H9 (cell line): ENCODE results near the gene TSPAN5. TPM values are rescaled to one million over a fixed set of nuclear protein-coding genes. Genes with fewer than 3 reads are reported as not detected.

Experiments used
- DNase-seq: peaks from one replicate; pipeline ENCODE4 v3.0.0-alpha.2; 2017
- H2AFZ ChIP-seq: one replicate; pipeline ENCODE4 v1.6.1; 2013; ENCODE audit warnings: mild to moderate bottlenecking, low read length, control low read depth, moderate library complexity
- H2AK5ac ChIP-seq: 2 replicates; pipeline ENCODE4 v1.6.1; 2013; ENCODE audit warnings: low read length, control low read depth, mixed read lengths; ENCODE audit not compliant: insufficient read length
- H2BK120ac ChIP-seq: one replicate; pipeline ENCODE4 v1.6.1; 2013; ENCODE audit warnings: low read depth, mild to moderate bottlenecking, low read length, control low read depth, inconsistent platforms; ENCODE audit not compliant: poor library complexity, severe bottlenecking
- H2BK12ac ChIP-seq: 2 replicates; pipeline ENCODE4 v1.6.1; 2013; ENCODE audit warnings: low read length, control low read depth, mixed read lengths, low read depth; ENCODE audit not compliant: insufficient read length
- H2BK15ac ChIP-seq: 2 replicates; pipeline ENCODE4 v1.6.1; 2013; ENCODE audit warnings: low read depth, low read length, control low read depth
- H2BK20ac ChIP-seq: one replicate; pipeline ENCODE4 v1.6.1; 2013; ENCODE audit warnings: low read depth, mild to moderate bottlenecking, low read length, control low read depth, inconsistent platforms; ENCODE audit not compliant: poor library complexity, severe bottlenecking
- H2BK5ac ChIP-seq: 2 replicates; pipeline ENCODE4 v1.6.1; 2013; ENCODE audit warnings: low read length, control low read depth, mixed read lengths; ENCODE audit not compliant: insufficient read length
- H3K14ac ChIP-seq: 2 replicates; pipeline ENCODE4 v1.6.1; 2013; ENCODE audit warnings: low read length, control low read depth; ENCODE audit not compliant: insufficient read depth
- H3K18ac ChIP-seq: 2 replicates; pipeline ENCODE4 v1.6.1; 2013; ENCODE audit warnings: low read depth, mild to moderate bottlenecking, mixed read lengths, low read length, control low read depth; ENCODE audit not compliant: insufficient read length
- H3K23ac ChIP-seq: 2 replicates; pipeline ENCODE4 v1.6.1; 2013; ENCODE audit warnings: low read length, control low read depth, mixed read lengths, low read depth; ENCODE audit not compliant: insufficient read length
- H3K23me2 ChIP-seq: 2 replicates; pipeline ENCODE4 v1.6.1; 2013; ENCODE audit warnings: low read depth, mild to moderate bottlenecking, mixed read lengths, low read length, control low read depth; ENCODE audit not compliant: insufficient read length, poor library complexity, severe bottlenecking
- H3K27ac ChIP-seq: 2 replicates; pipeline ENCODE4 v1.5.1; 2013; ENCODE audit warnings: low read length, control low read depth, mixed read lengths, low read depth; ENCODE audit not compliant: insufficient read length
- H3K27me3 ChIP-seq: 2 replicates; pipeline ENCODE4 v1.6.1; 2013; ENCODE audit warnings: low read length, control low read depth, inconsistent platforms; ENCODE audit not compliant: insufficient read depth
- H3K4ac ChIP-seq: 2 replicates; pipeline ENCODE4 v1.6.1; 2013; ENCODE audit warnings: low read depth, mild to moderate bottlenecking, control low read depth, inconsistent platforms, low read length, moderate library complexity
- H3K4me1 ChIP-seq: 2 replicates; pipeline ENCODE4 v1.6.1; 2013; ENCODE audit warnings: low read length, control low read depth, inconsistent platforms; ENCODE audit not compliant: insufficient read depth
- H3K4me2 ChIP-seq: 2 replicates; pipeline ENCODE4 v1.6.1; 2013; ENCODE audit warnings: low read length, control low read depth, mixed read lengths; ENCODE audit not compliant: insufficient read length, insufficient read depth
- H3K56ac ChIP-seq: 2 replicates; pipeline ENCODE4 v1.6.1; 2013; ENCODE audit warnings: low read depth, mild to moderate bottlenecking, mixed read lengths, low read length, control low read depth; ENCODE audit not compliant: insufficient read length
- H3K79me1 ChIP-seq: 2 replicates; pipeline ENCODE4 v1.6.1; 2013; ENCODE audit warnings: low read depth, mild to moderate bottlenecking, moderate library complexity, low read length, control low read depth, inconsistent platforms; ENCODE audit not compliant: insufficient read depth, poor library complexity, severe bottlenecking
- H3K79me2 ChIP-seq: 2 replicates; pipeline ENCODE4 v1.6.1; 2013; ENCODE audit warnings: low read length, control low read depth, inconsistent platforms; ENCODE audit not compliant: insufficient read depth
- H3K9ac ChIP-seq: 2 replicates; pipeline ENCODE4 v1.6.1; 2013; ENCODE audit warnings: low read length, control low read depth, mixed read lengths; ENCODE audit not compliant: insufficient read length; ENCODE audit errors: extremely low read depth
- H3K9me3 ChIP-seq: one replicate; pipeline ENCODE4 v1.6.1; 2013; ENCODE audit warnings: low read depth, low read length, inconsistent platforms; ENCODE audit not compliant: control insufficient read depth
- H3T11ph ChIP-seq: one replicate; pipeline ENCODE4 v1.6.1; 2013; ENCODE audit warnings: mild to moderate bottlenecking, low read length, control low read depth, inconsistent platforms
- H4K20me1 ChIP-seq: one replicate; pipeline ENCODE4 v1.6.1; 2013; ENCODE audit not compliant: control insufficient read depth, insufficient read length, insufficient read depth
- H4K5ac ChIP-seq: 2 replicates; pipeline ENCODE4 v1.6.1; 2013; ENCODE audit warnings: low read depth, mild to moderate bottlenecking, mixed read lengths, low read length, control low read depth; ENCODE audit not compliant: insufficient read length
- H4K8ac ChIP-seq: replicated peaks from 2 replicates; pipeline ENCODE4 v1.6.1; 2013; ENCODE audit warnings: low read length, control low read depth, mixed read lengths, low read depth; ENCODE audit not compliant: insufficient read length
- H4K91ac ChIP-seq: 2 replicates; pipeline ENCODE4 v1.6.1; 2013; ENCODE audit warnings: low read depth, mild to moderate bottlenecking, moderate library complexity, mixed read lengths, low read length, control low read depth; ENCODE audit not compliant: insufficient read length
- H3K27ac Mint-ChIP-seq, 3 experiments: 2 replicates in 2 of 3; 3 replicates in 1 of 3; pipeline ENCODE4 v1.8.0; 2020 to 2021; ENCODE audit warnings: mixed read lengths in 3 of 3, mild to moderate bottlenecking in 1 of 3, moderate library complexity in 1 of 3
- H3K27me3 Mint-ChIP-seq: 2 replicates; pipeline ENCODE4 v1.8.0; 2021; ENCODE audit warnings: low read depth, mild to moderate bottlenecking, moderate library complexity, mixed read lengths
- H3K36me3 Mint-ChIP-seq, 3 experiments: 2 replicates in 2 of 3; 3 replicates in 1 of 3; pipeline ENCODE4 v1.8.0; 2020 to 2021; ENCODE audit warnings: low read depth in 3 of 3, mixed read lengths in 3 of 3; ENCODE audit not compliant: insufficient read depth in 1 of 3
- H3K4me1 Mint-ChIP-seq, 2 experiments: 2 replicates each; pipeline ENCODE4 v1.8.0; 2020; ENCODE audit warnings: mixed read lengths in 2 of 2
- H3K4me3 Mint-ChIP-seq, 2 experiments: 2 replicates in 1 of 2; 3 replicates in 1 of 2; pipeline ENCODE4 v1.8.0; 2020 to 2021; ENCODE audit warnings: mild to moderate bottlenecking in 2 of 2, mixed read lengths in 2 of 2, moderate library complexity in 1 of 2
- H3K9me3 Mint-ChIP-seq, 2 experiments: 2 replicates in 1 of 2; 3 replicates in 1 of 2; pipeline ENCODE4 v1.8.0; 2020; ENCODE audit warnings: mild to moderate bottlenecking in 2 of 2, mixed read lengths in 2 of 2, moderate library complexity in 1 of 2
- WGBS: extraction: QIAGEN DNeasy Blood & Tissue Kit; methylation state at CpG from one replicate; pipeline ENCODE4 v1.1.7; 2013; ENCODE audit warnings: missing lambda C conversion rate, low lambda C conversion rate, mixed read lengths; ENCODE audit not compliant: insufficient read length; ENCODE audit errors: extremely low coverage; 5-methylcytosine and 5-hydroxymethylcytosine counted together
- total RNA-seq: library from RNA; stranded (reverse); gene quantifications from 2 replicates; pipeline ENCODE4 v1.2.1, GENCODE V29; 2021
- TF ChIP-seq, protein P1 (sequence below): fragments of 200-600 bp; sonication (generic); conservative IDR thresholded peaks from 3 replicates; pipeline ENCODE4 v1.8.0; 2021; ENCODE audit warnings: antibody characterized with exemption, mild to moderate bottlenecking

The TSPAN5 gene
- total RNA-seq, 1 experiment from 2014 or later, result 7.0 TPM

- H4K8ac ChIP-seq, result no peak overlapping the region
- no peaks in the 10 kb centered on the region for H3K9me3 ChIP-seq
- no peak for DNase-seq
- H3K79me2 ChIP-seq, result no peaks in the 10 kb centered on the region
- no peak overlapping the region for H3K18ac ChIP-seq
- H3K23ac ChIP-seq, result no peak overlapping the region
- no peak overlapping the region for H3K14ac ChIP-seq
- no peaks in the 10 kb centered on the region for H3K79me1 ChIP-seq
- no peak overlapping the region for H3K9ac ChIP-seq
- H2BK5ac ChIP-seq, result no peak overlapping the region
- H3K27me3 Mint-ChIP-seq, result no peaks in the 10 kb centered on the region; the same call in 1 of the 2 replicates
- no peak overlapping the region for H2AK5ac ChIP-seq
- H2BK20ac ChIP-seq, result no peak overlapping the region
- H4K20me1 ChIP-seq, result peaks cover 2% of the 10 kb centered on the region
- no peaks in the 10 kb centered on the region for H3K36me3 Mint-ChIP-seq
- H3K27me3 ChIP-seq, result no peaks in the 10 kb centered on the region
- H2BK15ac ChIP-seq, result no peak overlapping the region
- H3T11ph ChIP-seq, result no peak overlapping the region
- no peak overlapping the region for H3K4me3 Mint-ChIP-seq
- H3K4me1 ChIP-seq, result 0 out of 2 replicates have a peak, but pooled peaks cover under 1% of the 10 kb centered on the region
- no peak overlapping the region for H3K4ac ChIP-seq
- no peak overlapping the region for H3K27ac ChIP-seq
- H3K56ac ChIP-seq, result no peak overlapping the region
- H2BK12ac ChIP-seq, result no peak overlapping the region
- no peak overlapping the region for H3K4me2 ChIP-seq
- H4K91ac ChIP-seq, result no peak overlapping the region
- TF ChIP-seq, protein P1, sequence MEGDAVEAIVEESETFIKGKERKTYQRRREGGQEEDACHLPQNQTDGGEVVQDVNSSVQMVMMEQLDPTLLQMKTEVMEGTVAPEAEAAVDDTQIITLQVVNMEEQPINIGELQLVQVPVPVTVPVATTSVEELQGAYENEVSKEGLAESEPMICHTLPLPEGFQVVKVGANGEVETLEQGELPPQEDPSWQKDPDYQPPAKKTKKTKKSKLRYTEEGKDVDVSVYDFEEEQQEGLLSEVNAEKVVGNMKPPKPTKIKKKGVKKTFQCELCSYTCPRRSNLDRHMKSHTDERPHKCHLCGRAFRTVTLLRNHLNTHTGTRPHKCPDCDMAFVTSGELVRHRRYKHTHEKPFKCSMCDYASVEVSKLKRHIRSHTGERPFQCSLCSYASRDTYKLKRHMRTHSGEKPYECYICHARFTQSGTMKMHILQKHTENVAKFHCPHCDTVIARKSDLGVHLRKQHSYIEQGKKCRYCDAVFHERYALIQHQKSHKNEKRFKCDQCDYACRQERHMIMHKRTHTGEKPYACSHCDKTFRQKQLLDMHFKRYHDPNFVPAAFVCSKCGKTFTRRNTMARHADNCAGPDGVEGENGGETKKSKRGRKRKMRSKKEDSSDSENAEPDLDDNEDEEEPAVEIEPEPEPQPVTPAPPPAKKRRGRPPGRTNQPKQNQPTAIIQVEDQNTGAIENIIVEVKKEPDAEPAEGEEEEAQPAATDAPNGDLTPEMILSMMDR, result no peak
- H3K4me1 Mint-ChIP-seq, result peaks cover 17 to 27% of the 10 kb centered on the region in 2 experiments
- H3K9me3 Mint-ChIP-seq, result no peaks in the 10 kb centered on the region
- H3K27ac Mint-ChIP-seq, result peak overlapping the region in 1 of 3 experiments; percentile 7; a peak in 1 of 7 replicates
- H3K23me2 ChIP-seq, result no peaks in the 10 kb centered on the region
- no peak overlapping the region for H4K5ac ChIP-seq
- H2BK120ac ChIP-seq, result no peak overlapping the region
- H2AFZ ChIP-seq, result no peak overlapping the region
- WGBS, result no CpG with 5 or more reads among the region's 3 CpGs
Observed at GRCh38 chr4:98631506-98631905, 26.9 kb downstream of the TSPAN5 start.
